GM12864 (cell line): ENCODE results near the gene ARFGEF3.

Experiments
- DNase-seq: peaks from one replicate; pipeline ENCODE4 v3.0.0-alpha.2; 2011; ENCODE audit warnings: low read depth
- H3K4me3 ChIP-seq: 2 replicates; pipeline ENCODE4 v1.5.1; 2011; ENCODE audit warnings: mild to moderate bottlenecking, low read depth, low read length, control low read depth
- TF ChIP-seq, protein P1 (sequence below): IDR thresholded peaks from 2 replicates; pipeline ENCODE4 v1.5.1; 2011; ENCODE audit warnings: low read depth, mild to moderate bottlenecking, moderate library complexity, low read length, control low read depth, inconsistent platforms; ENCODE audit errors: missing control alignments

The ARFGEF3 gene

DNA sequence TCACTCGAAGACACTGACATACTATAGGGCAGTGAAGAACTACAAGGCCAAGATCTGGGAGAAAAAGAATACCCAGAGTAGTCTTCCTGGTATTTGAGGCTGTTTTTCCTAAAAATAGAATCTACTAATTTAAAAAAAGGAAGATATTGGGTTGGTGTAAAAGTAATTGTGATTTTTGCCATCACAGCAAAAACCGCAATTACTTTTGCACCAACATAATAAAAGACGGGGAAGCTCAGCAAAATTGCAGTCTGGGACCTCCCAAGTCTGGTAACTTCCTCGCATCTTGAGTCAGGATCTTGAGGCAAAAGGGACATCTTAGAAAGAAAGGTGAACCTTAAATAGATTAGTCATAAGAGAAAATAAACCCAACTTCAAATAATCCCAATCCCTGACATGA lies 138.7 kb downstream of the ARFGEF3 start:
- no peak for DNase-seq
- TF ChIP-seq, protein P1, sequence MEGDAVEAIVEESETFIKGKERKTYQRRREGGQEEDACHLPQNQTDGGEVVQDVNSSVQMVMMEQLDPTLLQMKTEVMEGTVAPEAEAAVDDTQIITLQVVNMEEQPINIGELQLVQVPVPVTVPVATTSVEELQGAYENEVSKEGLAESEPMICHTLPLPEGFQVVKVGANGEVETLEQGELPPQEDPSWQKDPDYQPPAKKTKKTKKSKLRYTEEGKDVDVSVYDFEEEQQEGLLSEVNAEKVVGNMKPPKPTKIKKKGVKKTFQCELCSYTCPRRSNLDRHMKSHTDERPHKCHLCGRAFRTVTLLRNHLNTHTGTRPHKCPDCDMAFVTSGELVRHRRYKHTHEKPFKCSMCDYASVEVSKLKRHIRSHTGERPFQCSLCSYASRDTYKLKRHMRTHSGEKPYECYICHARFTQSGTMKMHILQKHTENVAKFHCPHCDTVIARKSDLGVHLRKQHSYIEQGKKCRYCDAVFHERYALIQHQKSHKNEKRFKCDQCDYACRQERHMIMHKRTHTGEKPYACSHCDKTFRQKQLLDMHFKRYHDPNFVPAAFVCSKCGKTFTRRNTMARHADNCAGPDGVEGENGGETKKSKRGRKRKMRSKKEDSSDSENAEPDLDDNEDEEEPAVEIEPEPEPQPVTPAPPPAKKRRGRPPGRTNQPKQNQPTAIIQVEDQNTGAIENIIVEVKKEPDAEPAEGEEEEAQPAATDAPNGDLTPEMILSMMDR = no peak
- H3K4me3 ChIP-seq = no peak overlapping the region

DNA sequence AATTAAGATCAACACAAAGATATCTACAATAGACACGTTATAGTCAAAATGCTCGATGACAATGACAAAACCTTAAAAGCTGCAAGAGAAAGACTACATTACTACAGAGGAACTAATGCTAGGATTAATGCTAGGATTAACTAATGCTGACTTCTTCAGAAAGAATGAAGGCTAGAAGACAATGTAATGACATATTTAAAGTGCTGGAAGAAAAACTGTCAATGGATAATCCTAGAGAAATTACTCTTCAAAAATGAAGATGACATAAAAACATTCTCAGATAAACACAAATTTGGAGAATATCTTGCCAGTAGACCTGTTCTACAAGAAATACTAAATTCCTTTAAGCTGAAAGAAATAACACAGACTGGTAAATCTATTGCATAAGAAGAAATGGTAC lies 140.8 kb downstream of the ARFGEF3 start:
- H3K4me3 ChIP-seq = no peak overlapping the region
- no peak for DNase-seq
- TF ChIP-seq, protein P1 = no peak

DNA sequence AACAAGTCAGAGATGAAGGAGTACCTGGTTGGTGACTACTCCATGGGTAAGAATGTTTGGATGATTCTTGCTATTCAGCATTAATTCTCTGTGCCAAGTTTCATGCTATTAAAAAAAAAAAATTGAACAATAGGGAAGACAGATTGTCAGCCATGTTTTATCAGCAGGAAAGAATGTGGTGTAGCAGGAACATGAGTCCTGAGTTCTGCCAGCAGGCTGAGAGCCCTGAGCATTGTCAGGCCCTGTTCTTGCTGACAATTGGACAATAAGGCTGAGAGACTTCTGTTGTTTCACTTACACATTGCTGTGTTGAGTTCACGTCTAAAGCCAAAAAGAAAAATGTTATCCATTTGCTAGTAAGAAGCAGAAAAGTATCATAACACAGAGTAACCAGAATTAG lies 145.6 kb downstream of the ARFGEF3 start:
- TF ChIP-seq, protein P1 = no peak
- no peak for DNase-seq
- no peak overlapping the region for H3K4me3 ChIP-seq

DNA sequence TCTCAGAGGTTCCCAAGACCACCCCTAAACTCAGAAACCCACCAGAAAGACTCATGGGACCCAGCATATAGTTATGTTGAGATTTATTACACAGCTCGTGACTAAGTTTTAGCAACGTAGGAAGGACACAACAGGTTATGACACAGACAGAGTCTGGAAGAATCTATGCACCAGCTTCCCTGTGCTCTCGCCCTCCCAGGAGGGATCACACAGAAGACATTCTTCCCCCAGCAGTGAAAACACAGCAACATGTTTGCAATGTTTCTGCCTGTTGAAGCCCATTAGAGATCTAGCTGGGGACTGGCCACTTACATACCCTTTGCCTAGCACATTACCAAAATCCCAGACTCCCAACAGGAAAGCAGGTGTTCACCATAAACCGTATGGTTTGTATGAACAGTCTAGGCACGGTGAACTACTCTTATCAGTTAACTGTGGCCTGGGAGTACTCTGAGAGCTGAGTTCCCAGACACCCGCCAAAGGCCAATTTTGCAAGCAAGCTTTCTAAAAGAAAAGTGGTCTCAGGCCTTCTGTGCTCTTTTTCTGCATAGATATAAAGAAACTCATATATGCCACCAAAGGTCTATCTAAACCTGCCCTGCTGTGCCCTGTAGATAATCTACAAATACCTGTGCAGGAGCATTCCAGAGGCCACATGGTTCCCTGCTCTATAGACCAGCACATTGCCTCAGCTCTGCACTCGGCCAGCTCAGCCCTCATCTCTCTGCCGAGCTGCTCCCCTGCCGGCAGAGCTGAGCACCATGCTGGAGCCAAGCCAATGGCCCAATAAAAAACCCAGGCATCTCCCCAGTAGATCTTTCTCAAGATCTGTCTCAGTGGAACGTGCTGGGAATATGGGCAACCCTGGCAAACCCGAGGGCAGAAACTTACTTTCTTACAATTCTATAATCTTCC lies 146.3 kb downstream of the ARFGEF3 start:
- TF ChIP-seq, protein P1 = no peak
- no peak overlapping the region for H3K4me3 ChIP-seq
- no peak for DNase-seq

DNA sequence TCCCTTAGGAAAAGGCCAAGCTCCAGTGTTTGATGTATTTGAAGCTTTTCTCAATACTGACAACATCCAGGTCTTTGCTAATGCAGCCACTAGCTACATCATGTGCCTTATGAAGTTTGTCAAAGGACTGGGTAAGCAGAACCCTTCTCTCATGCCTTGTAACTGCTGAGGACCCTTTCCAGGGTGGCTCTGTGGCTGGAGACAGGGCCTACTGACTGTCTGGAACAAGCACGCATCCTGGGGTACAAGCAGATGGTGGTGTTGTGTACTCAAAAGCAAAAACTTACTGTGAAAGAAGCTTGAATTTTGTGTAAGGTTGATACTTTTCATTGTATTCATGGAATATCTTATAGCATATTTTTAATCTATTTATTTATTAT lies 147.0 kb downstream of the ARFGEF3 start:
- DNase-seq = no peak
- TF ChIP-seq, protein P1 = no peak
- no peak overlapping the region for H3K4me3 ChIP-seq

DNA sequence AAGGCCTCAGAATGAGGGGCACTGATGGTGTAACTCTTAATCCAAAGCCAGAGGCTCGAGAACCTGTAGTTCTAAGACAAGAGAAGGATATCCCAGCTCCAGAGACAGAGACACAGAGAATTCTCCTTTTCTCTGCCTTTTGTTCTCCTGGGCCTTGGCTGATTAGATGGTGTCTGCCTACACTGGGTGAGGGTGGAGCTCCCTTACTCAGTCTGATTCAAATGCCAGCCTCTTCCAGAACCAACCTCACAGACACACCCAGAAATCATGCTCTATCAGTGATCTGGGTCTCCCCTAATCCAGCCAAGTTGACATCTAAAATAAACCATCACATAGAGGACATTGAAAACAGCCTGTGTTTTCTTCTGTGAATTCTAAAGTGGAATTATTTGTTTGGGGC lies 148.0 kb downstream of the ARFGEF3 start:
- TF ChIP-seq, protein P1 = no peak
- H3K4me3 ChIP-seq = no peak overlapping the region
- DNase-seq = no peak

DNA sequence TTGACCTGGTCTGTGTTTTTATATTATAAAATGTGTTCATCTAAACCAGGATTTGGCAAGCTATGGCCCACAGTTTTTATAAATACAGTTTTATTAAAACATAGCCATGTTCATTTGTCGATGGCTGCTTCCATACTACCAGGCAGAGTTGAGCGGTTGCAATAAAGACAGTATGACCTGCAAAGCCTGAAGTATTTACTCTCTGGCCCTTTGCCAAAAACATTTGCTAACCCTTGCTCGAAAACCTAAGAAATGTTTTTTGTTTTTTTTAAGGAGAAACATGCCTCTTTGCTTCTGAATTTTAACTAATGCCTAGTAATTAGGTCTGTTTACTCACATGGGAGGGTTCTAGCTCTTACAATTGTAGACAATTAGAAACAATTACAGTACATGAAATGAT lies 148.6 kb downstream of the ARFGEF3 start:
- no peak for DNase-seq
- TF ChIP-seq, protein P1 = no peak

More for the DNA sequence above, 148.6 kb downstream of the ARFGEF3 start:
- no peak overlapping the region for H3K4me3 ChIP-seq
